Measurements from ENCODE around the gene VAV2.

VAV2 gene

DNA sequence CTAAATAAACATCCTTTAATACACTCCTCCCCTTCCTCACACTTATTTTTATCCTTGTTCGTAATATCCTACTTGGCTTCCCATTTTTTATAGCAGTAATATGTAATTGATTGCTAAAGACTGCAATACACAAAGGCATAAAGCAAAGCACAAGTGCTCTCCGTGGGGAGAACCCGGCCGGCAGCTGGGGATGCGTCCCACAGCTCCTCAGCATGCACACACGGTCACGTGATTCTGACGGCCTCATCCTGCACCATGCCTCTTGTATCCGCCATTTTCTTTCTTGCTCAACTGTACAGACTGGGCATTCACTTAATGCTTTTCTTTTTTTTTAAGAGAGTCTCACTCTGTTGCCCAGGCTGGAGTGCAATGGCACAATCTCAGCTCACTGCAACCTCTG is 36.0 kb upstream of the VAV2 start:
- POLR2A ChIA-PET (ENCODE audit: low non-redundant PET): no interaction called here
- TF ChIP-seq, protein P1, sequence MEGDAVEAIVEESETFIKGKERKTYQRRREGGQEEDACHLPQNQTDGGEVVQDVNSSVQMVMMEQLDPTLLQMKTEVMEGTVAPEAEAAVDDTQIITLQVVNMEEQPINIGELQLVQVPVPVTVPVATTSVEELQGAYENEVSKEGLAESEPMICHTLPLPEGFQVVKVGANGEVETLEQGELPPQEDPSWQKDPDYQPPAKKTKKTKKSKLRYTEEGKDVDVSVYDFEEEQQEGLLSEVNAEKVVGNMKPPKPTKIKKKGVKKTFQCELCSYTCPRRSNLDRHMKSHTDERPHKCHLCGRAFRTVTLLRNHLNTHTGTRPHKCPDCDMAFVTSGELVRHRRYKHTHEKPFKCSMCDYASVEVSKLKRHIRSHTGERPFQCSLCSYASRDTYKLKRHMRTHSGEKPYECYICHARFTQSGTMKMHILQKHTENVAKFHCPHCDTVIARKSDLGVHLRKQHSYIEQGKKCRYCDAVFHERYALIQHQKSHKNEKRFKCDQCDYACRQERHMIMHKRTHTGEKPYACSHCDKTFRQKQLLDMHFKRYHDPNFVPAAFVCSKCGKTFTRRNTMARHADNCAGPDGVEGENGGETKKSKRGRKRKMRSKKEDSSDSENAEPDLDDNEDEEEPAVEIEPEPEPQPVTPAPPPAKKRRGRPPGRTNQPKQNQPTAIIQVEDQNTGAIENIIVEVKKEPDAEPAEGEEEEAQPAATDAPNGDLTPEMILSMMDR (conservative IDR thresholded peaks at IDR 0.05; ENCODE audit: low read depth): no peak
- H3K27ac ChIP-seq: peak overlapping the region; percentile 88
- DNase-seq (ENCODE audit: low spot score): no peak
- CTCF ChIA-PET: interaction anchor here (0.8 kb wide), 2 partner anchors 8 to 22 kb away, joined by 3 to 4 read pairs; no protein-coding TSS in a partner anchor

DNA sequence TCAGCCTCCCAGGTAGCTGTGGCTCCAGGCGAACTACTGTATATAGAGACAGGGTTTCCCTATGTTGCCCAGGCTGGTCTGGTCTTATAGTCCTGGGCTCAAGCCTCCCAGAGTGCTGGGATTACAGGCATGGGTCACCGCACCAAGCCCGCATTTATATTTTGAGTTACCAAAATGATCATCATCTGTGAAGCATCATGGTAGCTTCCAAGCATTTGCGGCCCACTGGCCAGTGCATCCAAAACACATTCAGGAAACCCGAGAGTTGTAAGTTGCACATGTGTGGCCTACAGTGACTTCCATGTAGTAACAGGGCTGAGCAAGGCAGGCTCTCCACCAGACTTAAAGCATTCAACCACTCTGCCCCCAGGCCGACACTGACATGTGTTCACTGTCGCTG is 35.4 kb upstream of the VAV2 start:
- peak overlapping the region; percentile 88 for H3K27ac ChIP-seq
- TF ChIP-seq, protein P1 (conservative IDR thresholded peaks at IDR 0.05; ENCODE audit: low read depth): no peak
- CTCF ChIA-PET: interaction anchor here (0.8 kb wide), 2 partner anchors 9 to 23 kb away, joined by 3 to 4 read pairs; no protein-coding TSS in a partner anchor
- DNase-seq (ENCODE audit: low spot score): no peak
- POLR2A ChIA-PET (ENCODE audit: low non-redundant PET): no interaction called here

- POLR2A ChIA-PET (ENCODE audit: low non-redundant PET): no interaction called here
- H3K27ac ChIP-seq: peak overlapping the region; percentile 88
- CTCF ChIA-PET: interaction anchor here (0.6 to 0.8 kb wide), 3 partner anchors 9 to 23 kb away, joined by 3 to 4 read pairs (median 3); no protein-coding TSS in a partner anchor
- DNase-seq (ENCODE audit: low spot score): no peak
- TF ChIP-seq, protein P1 (conservative IDR thresholded peaks at IDR 0.05; ENCODE audit: low read depth): no peak
These were observed 34.9 kb upstream of the VAV2 start for GRCh38 chr9:134026981-134027380.

GRCh38 chr9:134026581-134026980 is 34.5 kb upstream of the VAV2 start:
- peak overlapping the region; percentile 88 for H3K27ac ChIP-seq
- ChIA-PET POLR2A (ENCODE audit: low non-redundant PET) (no interaction called here), CTCF (interaction anchor here (0.6 to 1.2 kb wide), 4 partner anchors 8 to 38 kb away, joined by 3 to 4 read pairs (median 4); no protein-coding TSS in a partner anchor)
- no peak for DNase-seq (ENCODE audit: low spot score)
- TF ChIP-seq, protein P1 (conservative IDR thresholded peaks at IDR 0.05; ENCODE audit: low read depth): no peak

- ChIA-PET CTCF (interaction anchor here (0.6 to 1.2 kb wide), 7 partner anchors 9 to 1031 kb away, joined by 3 to 6 read pairs (median 3); no protein-coding TSS in a partner anchor), POLR2A (ENCODE audit: low non-redundant PET) (interaction anchor here (0.6 to 0.7 kb wide), 2 partner anchors 151 to 368 kb away, joined by 3 to 5 read pairs; no protein-coding TSS in a partner anchor)
- peak overlapping the region; percentile 88 for H3K27ac ChIP-seq
- TF ChIP-seq, protein P1 (conservative IDR thresholded peaks at IDR 0.05; ENCODE audit: low read depth): peak; percentile 70
- DNase-seq (ENCODE audit: low spot score): peak; percentile 51
These were observed 33.8 kb upstream of the VAV2 start for GRCh38 chr9:134025606-134026541.

GRCh38 chr9:134024828-134025605 is 32.9 kb upstream of the VAV2 start, which contains the start of gene BRD3OS:
Gene BRD3OS, plus strand, starts transcription at chr9:134025481. Its CDS starts 1,267 bp downstream, at chr9:134026748.
- POLR2A ChIA-PET (ENCODE audit: low non-redundant PET): interaction anchor here (0.6 to 0.7 kb wide), 2 partner anchors 150 to 367 kb away, joined by 3 to 5 read pairs; no protein-coding TSS in a partner anchor
- peak; percentile 99 for DNase-seq (ENCODE audit: low spot score)
- TF ChIP-seq, protein P1 (conservative IDR thresholded peaks at IDR 0.05; ENCODE audit: low read depth): no peak
- CTCF ChIA-PET: interaction anchor here (1.0 to 1.2 kb wide), 3 partner anchors 13 to 40 kb away, joined by 3 to 4 read pairs (median 3); no protein-coding TSS in a partner anchor
- H3K27ac ChIP-seq: peak within 1 kb of the TSS; percentile 88

Measured in RWPE1 (cell line).